ENCODE measurements around the gene DBN1. TPM values are rescaled to one million over a fixed set of nuclear protein-coding genes. Genes with fewer than 3 reads are reported as not detected.

The DBN1 gene
- total and polyA plus RNA-seq, 2 of the 8 experiments (the other 6 are each of a cell fraction or from before 2014, with no cell fraction given), result 168 to 333 TPM

DNA sequence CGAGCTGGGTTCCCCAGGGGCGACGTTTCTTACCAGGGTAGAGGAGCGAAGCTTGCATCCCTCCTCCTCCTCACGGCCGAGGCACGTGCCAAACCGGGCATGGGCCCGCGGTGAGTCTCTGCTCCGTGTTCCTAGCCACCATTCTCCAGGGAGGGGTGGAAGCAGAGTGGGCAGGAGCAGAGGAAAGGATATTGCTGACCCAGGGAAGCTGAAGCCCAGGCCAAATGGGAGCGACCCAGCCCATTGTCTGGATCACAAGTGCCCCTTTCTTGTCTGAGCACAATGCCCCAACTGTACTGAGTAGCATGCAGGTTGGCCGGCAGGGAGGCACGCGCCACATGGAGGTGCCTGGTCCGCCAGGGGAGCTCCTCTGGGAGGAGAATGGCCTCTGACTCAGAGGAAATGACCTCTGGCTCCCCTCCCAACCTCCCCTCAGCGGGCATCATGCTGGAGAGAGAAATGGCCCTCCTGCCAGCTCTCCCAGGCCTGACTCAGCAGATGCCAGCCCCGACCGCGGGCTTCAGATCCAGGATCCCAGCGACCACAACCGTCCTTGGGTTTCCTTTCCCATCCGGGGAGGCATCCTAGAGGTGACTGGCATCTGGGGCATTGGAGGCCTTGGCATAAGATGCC, 25.7 kb downstream of the DBN1 start (continued):
- TF ChIP-seq BCL11A (IDR thresholded peaks at IDR 0.05; ENCODE audit: low read depth in 2 of 2, low read length in 2 of 2) (no peak), BRCA1 (IDR thresholded peaks at IDR 0.05; ENCODE audit: low read depth, low read length) (no peak), EP300 (IDR thresholded peaks at IDR 0.05; ENCODE audit: borderline replicate concordance in 1 of 2, low read depth in 2 of 2, low read length in 2 of 2) (no peak), NRF1 (IDR thresholded peaks at IDR 0.05; ENCODE audit: low read depth, low read length) (no peak), RXRA (IDR thresholded peaks at IDR 0.05; ENCODE audit: insufficient read depth, low read depth, low read length) (no peak), MAX (IDR thresholded peaks at IDR 0.05) (peak; percentile 89), SIRT6 (IDR thresholded peaks at IDR 0.05; ENCODE audit: low read length) (no peak), ATF2 (IDR thresholded peaks at IDR 0.05; ENCODE audit: low read length) (0 out of 2 replicates have a peak, but pooled peaks have one; percentile 36), SIX5 (IDR thresholded peaks at IDR 0.05; ENCODE audit: low read depth, low read length) (no peak), KDM5A (IDR thresholded peaks at IDR 0.05; ENCODE audit: low read length) (no peak), SRF (IDR thresholded peaks at IDR 0.05; ENCODE audit: low read depth, low read length) (no peak), SUZ12 (IDR thresholded peaks at IDR 0.05; ENCODE audit: low read length) (no peak; the same call in 1 of the 2 replicates), BACH1 (IDR thresholded peaks at IDR 0.05; ENCODE audit: low read length) (peak; percentile 87), E2F6 (IDR thresholded peaks at IDR 0.05) (peak; percentile 84), CTBP2 (IDR thresholded peaks at IDR 0.05; ENCODE audit: borderline replicate concordance, insufficient read depth, insufficient read length, low read length) (peak; percentile 25), CREB1 (IDR thresholded peaks at IDR 0.05) (peak; percentile 33; the same call in 1 of the 2 replicates)
